HL-60 (cell line): ENCODE results near the gene STARD7.

Source experiments
- CTCF ChIP-seq: IDR thresholded peaks from one replicate; pipeline ENCODE4 v1.5.1; 2011; ENCODE audit warnings: low read length, control low read depth, inconsistent platforms; ENCODE audit not compliant: insufficient read depth
- GABPA ChIP-seq: IDR thresholded peaks from 2 replicates; pipeline ENCODE4 v1.6.1; 2012; ENCODE audit warnings: low read depth
- POLR2AphosphoS5 ChIP-seq: IDR thresholded peaks from 2 replicates; pipeline ENCODE4 v1.6.1; 2012; ENCODE audit warnings: low read depth
- TF ChIP-seq, protein P1 (sequence below): IDR thresholded peaks from 2 replicates; pipeline ENCODE4 v1.6.1; 2012; ENCODE audit warnings: low read depth; ENCODE audit not compliant: insufficient replicate concordance

DNA sequence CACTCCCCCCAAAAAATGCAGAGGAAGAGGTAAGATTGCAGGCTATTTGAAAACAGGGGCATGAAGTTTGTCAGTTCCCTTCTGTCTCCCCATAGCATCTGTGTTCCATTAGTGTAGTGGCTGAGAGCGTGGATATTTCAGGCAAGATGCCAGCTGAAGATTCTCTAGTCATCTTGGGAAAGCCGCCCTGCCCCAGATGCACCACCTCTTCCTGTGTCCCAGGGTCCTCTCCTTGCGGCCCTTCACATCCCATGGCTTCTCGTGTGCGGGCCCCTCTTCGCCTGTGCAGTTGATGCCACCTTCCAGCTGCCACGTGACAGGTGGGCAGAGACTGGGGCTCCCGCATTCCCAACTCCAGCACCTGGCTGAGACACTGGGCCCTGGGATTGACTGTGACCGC is 41.0 kb upstream of the STARD7 start:
- TF ChIP-seq POLR2AphosphoS5 = no peak
- no peak for TF ChIP-seq CTCF
- TF ChIP-seq GABPA = no peak
- TF ChIP-seq, protein P1, sequence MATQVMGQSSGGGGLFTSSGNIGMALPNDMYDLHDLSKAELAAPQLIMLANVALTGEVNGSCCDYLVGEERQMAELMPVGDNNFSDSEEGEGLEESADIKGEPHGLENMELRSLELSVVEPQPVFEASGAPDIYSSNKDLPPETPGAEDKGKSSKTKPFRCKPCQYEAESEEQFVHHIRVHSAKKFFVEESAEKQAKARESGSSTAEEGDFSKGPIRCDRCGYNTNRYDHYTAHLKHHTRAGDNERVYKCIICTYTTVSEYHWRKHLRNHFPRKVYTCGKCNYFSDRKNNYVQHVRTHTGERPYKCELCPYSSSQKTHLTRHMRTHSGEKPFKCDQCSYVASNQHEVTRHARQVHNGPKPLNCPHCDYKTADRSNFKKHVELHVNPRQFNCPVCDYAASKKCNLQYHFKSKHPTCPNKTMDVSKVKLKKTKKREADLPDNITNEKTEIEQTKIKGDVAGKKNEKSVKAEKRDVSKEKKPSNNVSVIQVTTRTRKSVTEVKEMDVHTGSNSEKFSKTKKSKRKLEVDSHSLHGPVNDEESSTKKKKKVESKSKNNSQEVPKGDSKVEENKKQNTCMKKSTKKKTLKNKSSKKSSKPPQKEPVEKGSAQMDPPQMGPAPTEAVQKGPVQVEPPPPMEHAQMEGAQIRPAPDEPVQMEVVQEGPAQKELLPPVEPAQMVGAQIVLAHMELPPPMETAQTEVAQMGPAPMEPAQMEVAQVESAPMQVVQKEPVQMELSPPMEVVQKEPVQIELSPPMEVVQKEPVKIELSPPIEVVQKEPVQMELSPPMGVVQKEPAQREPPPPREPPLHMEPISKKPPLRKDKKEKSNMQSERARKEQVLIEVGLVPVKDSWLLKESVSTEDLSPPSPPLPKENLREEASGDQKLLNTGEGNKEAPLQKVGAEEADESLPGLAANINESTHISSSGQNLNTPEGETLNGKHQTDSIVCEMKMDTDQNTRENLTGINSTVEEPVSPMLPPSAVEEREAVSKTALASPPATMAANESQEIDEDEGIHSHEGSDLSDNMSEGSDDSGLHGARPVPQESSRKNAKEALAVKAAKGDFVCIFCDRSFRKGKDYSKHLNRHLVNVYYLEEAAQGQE = no peak
